WERI-Rb-1 (cell line): Measurements from ENCODE around the gene CENPH.
"Not testable (repeated sequence)": the region's sequence is repeated elsewhere in the genome, so short reads cannot be mapped to it uniquely, and the experiment has no call there.

Source experiments
- DNase-seq: peaks from one replicate; pipeline ENCODE4 v3.0.0-alpha.2; 2020
- H3K27ac ChIP-seq: fragments of 250-450 bp; sonication (Bioruptor Pico); 2 replicates; pipeline ENCODE4 v1.5.1; 2020; ENCODE audit warnings: mild to moderate bottlenecking, moderate library complexity
- H3K27me3 ChIP-seq: fragments of 250-450 bp; sonication (Bioruptor Pico); 2 replicates; pipeline ENCODE4 v1.5.1; 2021; ENCODE audit warnings: mild to moderate bottlenecking, low read depth, moderate library complexity; ENCODE audit not compliant: insufficient read depth, severe bottlenecking
- H3K36me3 ChIP-seq: fragments of 250-450 bp; sonication (Bioruptor Pico); 2 replicates; pipeline ENCODE4 v1.5.1; 2020; ENCODE audit warnings: mild to moderate bottlenecking, moderate library complexity
- H3K4me3 ChIP-seq: 2 replicates; pipeline ENCODE4 v1.5.1; 2011; ENCODE audit warnings: low read depth, mild to moderate bottlenecking, control low read depth, low read length
- H3K9me3 ChIP-seq: fragments of 250-450 bp; sonication (Bioruptor Pico); 2 replicates; pipeline ENCODE4 v1.5.1; 2021; ENCODE audit warnings: mild to moderate bottlenecking, moderate library complexity; ENCODE audit not compliant: severe bottlenecking
- TF ChIP-seq, protein P1 (sequence below): IDR thresholded peaks from 2 replicates; pipeline ENCODE4 v1.5.1; 2011; ENCODE audit warnings: low read depth, mild to moderate bottlenecking, control low read depth, inconsistent platforms, low read length

The CENPH gene, protein sequence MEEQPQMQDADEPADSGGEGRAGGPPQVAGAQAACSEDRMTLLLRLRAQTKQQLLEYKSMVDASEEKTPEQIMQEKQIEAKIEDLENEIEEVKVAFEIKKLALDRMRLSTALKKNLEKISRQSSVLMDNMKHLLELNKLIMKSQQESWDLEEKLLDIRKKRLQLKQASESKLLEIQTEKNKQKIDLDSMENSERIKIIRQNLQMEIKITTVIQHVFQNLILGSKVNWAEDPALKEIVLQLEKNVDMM

GRCh38 chr5:69189162-69190086 is at the start of gene CENPH:
Gene CENPH, plus strand, starts transcription at chr5:69189583. Its CDS starts 52 bp downstream, at chr5:69189635.
- H3K9me3 ChIP-seq = no peaks in the 10 kb centered on the region
- peaks cover 21% of the 10 kb centered on the region for H3K36me3 ChIP-seq
- TF ChIP-seq, protein P1, sequence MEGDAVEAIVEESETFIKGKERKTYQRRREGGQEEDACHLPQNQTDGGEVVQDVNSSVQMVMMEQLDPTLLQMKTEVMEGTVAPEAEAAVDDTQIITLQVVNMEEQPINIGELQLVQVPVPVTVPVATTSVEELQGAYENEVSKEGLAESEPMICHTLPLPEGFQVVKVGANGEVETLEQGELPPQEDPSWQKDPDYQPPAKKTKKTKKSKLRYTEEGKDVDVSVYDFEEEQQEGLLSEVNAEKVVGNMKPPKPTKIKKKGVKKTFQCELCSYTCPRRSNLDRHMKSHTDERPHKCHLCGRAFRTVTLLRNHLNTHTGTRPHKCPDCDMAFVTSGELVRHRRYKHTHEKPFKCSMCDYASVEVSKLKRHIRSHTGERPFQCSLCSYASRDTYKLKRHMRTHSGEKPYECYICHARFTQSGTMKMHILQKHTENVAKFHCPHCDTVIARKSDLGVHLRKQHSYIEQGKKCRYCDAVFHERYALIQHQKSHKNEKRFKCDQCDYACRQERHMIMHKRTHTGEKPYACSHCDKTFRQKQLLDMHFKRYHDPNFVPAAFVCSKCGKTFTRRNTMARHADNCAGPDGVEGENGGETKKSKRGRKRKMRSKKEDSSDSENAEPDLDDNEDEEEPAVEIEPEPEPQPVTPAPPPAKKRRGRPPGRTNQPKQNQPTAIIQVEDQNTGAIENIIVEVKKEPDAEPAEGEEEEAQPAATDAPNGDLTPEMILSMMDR = no peak
- no peaks in the 10 kb centered on the region for H3K27me3 ChIP-seq
- peak within 1 kb of the TSS; percentile 83 for H3K4me3 ChIP-seq
- peak within 1 kb of the TSS; percentile 95 for H3K27ac ChIP-seq
- DNase-seq = peak; percentile 90

GRCh38 chr5:69140239-69140638 is 49.1 kb upstream of the CENPH start:
- not testable (repeated sequence) for H3K36me3 ChIP-seq, H3K4me3 ChIP-seq, H3K9me3 ChIP-seq, H3K27me3 ChIP-seq, H3K27ac ChIP-seq, DNase-seq

- peaks cover 5% of the 10 kb centered on the region for H3K9me3 ChIP-seq
- no peaks in the 10 kb centered on the region for H3K27me3 ChIP-seq
- TF ChIP-seq, protein P1 = no peak
- no peak overlapping the region for H3K4me3 ChIP-seq
- no peak for DNase-seq
- no peaks in the 10 kb centered on the region for H3K36me3 ChIP-seq
- no peak overlapping the region for H3K27ac ChIP-seq
Observed at GRCh38 chr5:69140827-69141226, 48.6 kb upstream of the CENPH start.

DNA sequence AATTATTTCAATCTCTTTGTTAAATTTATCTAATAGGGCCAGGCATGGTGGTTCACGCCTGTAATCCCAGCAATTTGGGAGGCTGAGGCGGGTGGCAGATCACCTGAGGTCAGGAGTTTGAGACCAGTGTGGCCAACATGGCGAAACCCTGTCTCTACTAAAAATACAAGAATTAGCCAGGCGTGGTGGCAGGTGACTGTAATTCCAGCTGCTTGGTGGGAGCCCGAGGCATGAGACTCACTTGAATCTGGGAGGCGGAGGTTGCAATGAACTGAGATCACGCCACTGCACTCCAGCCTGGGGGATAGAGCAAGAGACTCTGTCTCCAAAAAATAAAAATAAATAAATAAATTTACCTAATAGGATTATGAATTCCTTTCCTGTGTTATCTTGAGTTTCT is 40.8 kb upstream of the CENPH start:
- H3K27me3 ChIP-seq, H3K27ac ChIP-seq, H3K4me3 ChIP-seq, DNase-seq, H3K36me3 ChIP-seq, H3K9me3 ChIP-seq: not testable (repeated sequence)

DNA sequence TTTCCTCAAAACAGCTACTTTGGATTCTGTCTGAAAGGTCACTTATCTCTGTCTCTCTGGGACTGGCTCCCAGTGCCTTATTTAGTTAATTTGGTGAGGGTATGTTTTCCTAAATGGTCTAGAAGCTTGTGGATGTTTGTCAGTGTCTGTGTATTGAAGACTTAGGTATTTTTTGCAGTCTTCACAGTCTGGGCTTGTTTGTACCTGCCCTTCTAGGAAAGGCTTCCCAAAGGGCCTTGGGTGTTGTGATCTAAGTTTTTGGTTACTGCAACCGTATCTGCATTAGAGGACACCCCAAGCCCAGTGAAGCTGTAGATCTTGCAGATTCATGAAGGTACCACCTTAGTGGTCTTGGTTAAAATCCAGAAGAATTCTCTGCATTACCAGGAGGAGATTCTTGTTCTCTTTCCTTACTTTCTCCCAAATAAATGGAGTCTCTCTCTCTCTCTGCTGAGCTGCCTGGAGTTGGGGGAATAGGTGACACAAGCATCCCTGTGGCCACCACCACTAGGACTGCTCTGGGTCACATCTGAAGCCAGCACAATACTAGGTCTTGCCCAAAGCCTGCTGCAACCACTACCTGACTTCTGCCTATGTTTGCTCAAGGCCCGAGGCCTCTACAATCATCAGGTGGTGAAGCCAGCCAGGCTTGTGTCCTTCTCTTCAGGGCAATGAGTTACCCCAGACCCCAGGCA is 40.3 kb upstream of the CENPH start:
- H3K27ac ChIP-seq = no peak overlapping the region
- no peaks in the 10 kb centered on the region for H3K36me3 ChIP-seq
- no peaks in the 10 kb centered on the region for H3K27me3 ChIP-seq
- no peak overlapping the region for H3K4me3 ChIP-seq
- H3K9me3 ChIP-seq = peaks cover 5% of the 10 kb centered on the region
- TF ChIP-seq, protein P1 = no peak
- no peak for DNase-seq

- TF ChIP-seq, protein P1 = no peak
- peaks cover 5% of the 10 kb centered on the region for H3K9me3 ChIP-seq
Observed at GRCh38 chr5:69149676-69150010, 39.7 kb upstream of the CENPH start.

More at GRCh38 chr5:69149676-69150010, 39.7 kb upstream of the CENPH start:
- Histone ChIP-seq H3K4me3 (no peak overlapping the region), H3K27ac (no peak overlapping the region), H3K27me3 (no peaks in the 10 kb centered on the region), H3K36me3 (no peaks in the 10 kb centered on the region)
- no peak for DNase-seq
